AG04450 (cell line): ENCODE results near the gene TCF7L1. TPM values are rescaled to one million over a fixed set of nuclear protein-coding genes. Genes with fewer than 3 reads are reported as not detected.
"Not testable (repeated sequence)": the region's sequence is repeated elsewhere in the genome, so short reads cannot be mapped to it uniquely, and the experiment has no call there.

Experiments used
- CTCF ChIA-PET: fragments of 300-600, 350-600 bp; formaldehyde crosslinking; extraction: SDS; loops from one replicate; lab custom pipeline; 2022; ENCODE audit warnings: antibody characterized with exemption, inconsistent platforms; lab: Charles Lee
- POLR2A ChIA-PET: fragments of 350-600 bp; formaldehyde crosslinking; extraction: SDS; loops from one replicate; lab custom pipeline; 2021; ENCODE audit warnings: antibody characterized with exemption, inconsistent platforms; lab: Yijun Ruan, JAX
- DNase-seq: peaks from one replicate; pipeline ENCODE4 v3.0.0-alpha.2; 2011; ENCODE audit warnings: low read depth, low spot score
- H3K27ac ChIP-seq: one replicate; pipeline ENCODE4 v1.5.1; 2012; ENCODE audit warnings: low read depth, low read length, control low read depth
- H3K27me3 ChIP-seq: one replicate; pipeline ENCODE4 v1.6.0; 2012; ENCODE audit warnings: low read length; ENCODE audit not compliant: control insufficient read depth, insufficient read depth
- H3K4me3 ChIP-seq: 2 replicates; pipeline ENCODE4 v1.5.1; 2011; ENCODE audit warnings: mild to moderate bottlenecking, low read depth, low read length, control low read depth
- H3K9me3 ChIP-seq: 2 replicates; pipeline ENCODE4 v1.5.1; 2012; ENCODE audit warnings: low read length; ENCODE audit not compliant: control insufficient read depth, insufficient read depth
- polyA plus RNA-seq: library from polyadenylated mRNA; depleted of rRNA; stranded (reverse); fragments of >200 nt; gene quantifications from 2 replicates; pipeline ENCODE4 v1.2.3, GENCODE V29; 2011
- TF ChIP-seq, protein P1 (sequence below): IDR thresholded peaks from 2 replicates; pipeline ENCODE4 v1.5.1; 2011; ENCODE audit warnings: low read depth, low read length, control low read depth, inconsistent platforms

TCF7L1 gene
- polyA plus RNA-seq, 1 experiment = 2.7 TPM

DNA sequence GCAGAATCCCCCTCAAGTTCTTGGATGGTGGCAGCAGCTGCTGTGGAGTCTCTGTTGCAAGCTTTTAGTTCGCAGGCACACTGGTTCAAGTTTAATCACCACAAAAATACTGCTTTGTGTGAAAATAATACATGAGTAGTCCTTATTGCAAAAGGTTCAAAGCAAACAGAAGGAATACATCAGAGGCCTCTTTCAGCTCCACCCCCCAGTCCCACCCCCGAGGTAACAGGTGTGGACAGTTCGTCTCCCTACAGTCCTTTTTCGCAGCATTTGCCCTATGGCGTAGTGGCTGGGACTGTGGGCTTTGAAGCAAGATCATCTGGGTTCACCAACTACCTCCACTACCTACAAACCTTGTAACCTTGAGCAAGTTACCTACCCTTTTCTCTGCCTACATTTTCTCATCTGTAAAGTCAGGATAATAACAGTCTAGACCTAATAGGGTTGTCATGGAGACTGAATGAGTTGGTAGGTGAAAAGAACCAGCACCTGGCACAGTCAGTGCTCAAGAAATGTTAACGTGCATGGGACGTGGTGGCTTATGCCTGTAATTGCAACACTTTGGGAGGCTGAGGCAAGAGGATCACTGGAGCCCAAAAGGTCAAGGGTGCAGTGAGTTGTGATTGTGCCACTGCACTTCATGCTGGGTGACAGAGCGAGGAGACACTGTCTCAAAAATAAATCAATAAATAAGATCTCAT lies 61.7 kb downstream of the TCF7L1 start:
- Histone ChIP-seq H3K27ac (no peak overlapping the region), H3K4me3 (no peak overlapping the region), H3K27me3 (no peaks in the 10 kb centered on the region), H3K9me3 (no peaks in the 10 kb centered on the region)
- ChIA-PET CTCF (no interaction called here), POLR2A (no interaction called here)
- no peak for DNase-seq
- TF ChIP-seq, protein P1, sequence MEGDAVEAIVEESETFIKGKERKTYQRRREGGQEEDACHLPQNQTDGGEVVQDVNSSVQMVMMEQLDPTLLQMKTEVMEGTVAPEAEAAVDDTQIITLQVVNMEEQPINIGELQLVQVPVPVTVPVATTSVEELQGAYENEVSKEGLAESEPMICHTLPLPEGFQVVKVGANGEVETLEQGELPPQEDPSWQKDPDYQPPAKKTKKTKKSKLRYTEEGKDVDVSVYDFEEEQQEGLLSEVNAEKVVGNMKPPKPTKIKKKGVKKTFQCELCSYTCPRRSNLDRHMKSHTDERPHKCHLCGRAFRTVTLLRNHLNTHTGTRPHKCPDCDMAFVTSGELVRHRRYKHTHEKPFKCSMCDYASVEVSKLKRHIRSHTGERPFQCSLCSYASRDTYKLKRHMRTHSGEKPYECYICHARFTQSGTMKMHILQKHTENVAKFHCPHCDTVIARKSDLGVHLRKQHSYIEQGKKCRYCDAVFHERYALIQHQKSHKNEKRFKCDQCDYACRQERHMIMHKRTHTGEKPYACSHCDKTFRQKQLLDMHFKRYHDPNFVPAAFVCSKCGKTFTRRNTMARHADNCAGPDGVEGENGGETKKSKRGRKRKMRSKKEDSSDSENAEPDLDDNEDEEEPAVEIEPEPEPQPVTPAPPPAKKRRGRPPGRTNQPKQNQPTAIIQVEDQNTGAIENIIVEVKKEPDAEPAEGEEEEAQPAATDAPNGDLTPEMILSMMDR = no peak

DNA sequence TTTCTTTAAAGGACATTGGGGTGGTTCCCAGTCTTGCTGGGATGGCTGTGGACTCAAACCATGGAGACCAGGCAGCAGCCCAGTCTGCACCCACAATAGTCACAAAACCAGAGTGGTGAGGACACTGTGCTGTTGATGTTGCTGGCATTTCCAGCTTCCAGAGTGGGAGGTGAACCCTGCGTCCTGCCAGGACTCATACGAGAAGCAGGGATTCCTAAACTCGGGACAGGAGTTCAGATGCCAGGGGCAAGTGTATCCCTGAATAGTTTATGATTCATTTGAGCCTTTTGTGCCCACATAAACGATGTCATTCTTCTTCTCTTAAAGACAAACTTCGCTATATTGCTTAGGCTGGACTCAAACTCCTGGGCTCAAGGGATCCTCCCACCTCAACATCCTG lies 62.8 kb downstream of the TCF7L1 start:
- ChIA-PET CTCF (no interaction called here), POLR2A (no interaction called here)
- TF ChIP-seq, protein P1 = no peak
- Histone ChIP-seq H3K27ac (no peak overlapping the region), H3K9me3 (no peaks in the 10 kb centered on the region), H3K27me3 (no peaks in the 10 kb centered on the region), H3K4me3 (no peak overlapping the region)
- DNase-seq = no peak

- DNase-seq = no peak
- no peaks in the 10 kb centered on the region for H3K9me3 ChIP-seq
- TF ChIP-seq, protein P1 = no peak
- ChIA-PET CTCF (interaction anchor here (1.0 to 1.4 kb wide), 3 partner anchors 15 to 85 kb away, joined by 3 to 5 read pairs (median 3); no protein-coding TSS in a partner anchor), POLR2A (no interaction called here)
- no peak overlapping the region for H3K4me3 ChIP-seq
- no peaks in the 10 kb centered on the region for H3K27me3 ChIP-seq
- H3K27ac ChIP-seq = no peak overlapping the region
These were observed 66.5 kb downstream of the TCF7L1 start for GRCh38 chr2:85199698-85200097.

GRCh38 chr2:85209887-85210286 lies 76.7 kb downstream of the TCF7L1 start:
- Histone ChIP-seq H3K27ac (no peak overlapping the region), H3K9me3 (no peaks in the 10 kb centered on the region), H3K27me3 (no peaks in the 10 kb centered on the region), H3K4me3 (no peak overlapping the region)
- no peak for DNase-seq
- TF ChIP-seq, protein P1 = no peak
- CTCF ChIA-PET = no interaction called here
- POLR2A ChIA-PET = no interaction called here

DNA sequence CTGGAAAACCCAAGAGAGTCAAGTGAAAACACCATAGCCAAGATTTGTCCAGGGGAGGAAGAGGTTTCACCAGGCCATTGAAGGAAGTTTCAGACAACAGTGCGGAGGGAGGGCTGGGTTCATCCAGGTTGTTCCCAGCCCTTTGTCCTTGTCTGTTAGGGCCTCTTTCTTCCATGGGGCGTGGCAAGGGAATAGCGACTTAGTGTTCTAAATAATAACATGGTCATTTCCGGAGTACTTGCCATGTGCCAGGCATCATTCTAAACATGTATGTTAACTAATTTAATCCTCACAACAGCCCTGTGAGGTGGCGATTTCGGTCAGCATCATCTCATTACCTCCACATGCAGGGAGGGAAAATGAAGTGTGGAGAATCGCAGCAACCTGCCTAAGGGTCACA lies 77.3 kb downstream of the TCF7L1 start:
- no peaks in the 10 kb centered on the region for H3K9me3 ChIP-seq
- H3K27ac ChIP-seq = no peak overlapping the region
- CTCF ChIA-PET = interaction anchor here (0.8 to 1.6 kb wide), 2 partner anchors 47 to 75 kb away, joined by 3 read pairs; no protein-coding TSS in a partner anchor
- H3K4me3 ChIP-seq = no peak overlapping the region
- no peaks in the 10 kb centered on the region for H3K27me3 ChIP-seq
- POLR2A ChIA-PET = no interaction called here
- TF ChIP-seq, protein P1 = no peak
- no peak for DNase-seq

GRCh38 chr2:85211606-85212005 lies 78.4 kb downstream of the TCF7L1 start:
- H3K9me3 ChIP-seq, POLR2A ChIA-PET, H3K27ac ChIP-seq, DNase-seq, H3K27me3 ChIP-seq, H3K4me3 ChIP-seq: not testable (repeated sequence)
- CTCF ChIA-PET = interaction anchor here (1.6 kb wide), 1 partner anchor 73 kb away, joined by 3 read pairs; no protein-coding TSS in a partner anchor
